ENCODE data around the gene TBC1D2B. TPM values are rescaled to one million over a fixed set of nuclear protein-coding genes. Genes with fewer than 3 reads are reported as not detected.
A peak's percentile ranks its signal among the peaks of the same experiment; 100 is the strongest.

TBC1D2B gene
- total RNA-seq, 6 donors from 2014 or later, result 31.5 to 103 (median 64.2) TPM

DNA sequence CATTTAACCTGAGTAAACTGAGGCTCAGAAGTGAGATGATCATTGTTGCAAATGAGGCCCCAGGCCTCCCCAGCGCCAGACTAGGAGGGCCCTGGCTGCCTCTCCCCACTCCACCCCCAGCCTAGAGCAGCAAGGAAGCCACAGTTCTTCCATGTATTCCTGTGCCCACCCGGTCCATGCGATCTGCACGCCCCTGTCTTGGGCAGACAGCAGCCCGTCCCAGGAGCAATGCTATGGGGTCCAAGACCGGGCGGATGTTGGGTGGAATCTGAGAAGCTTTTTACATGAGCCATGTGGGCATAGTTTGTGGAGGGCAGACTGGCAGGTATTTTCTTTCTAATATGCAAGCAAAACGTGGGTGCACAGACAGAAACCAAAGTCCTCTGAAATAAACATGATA is 30.0 kb upstream of the TBC1D2B start:
- TF ChIP-seq POLR2AphosphoS5 (IDR thresholded peaks at IDR 0.05) (no peak), EP300 (IDR thresholded peaks at IDR 0.05) (no peak), POLR2A (IDR thresholded peaks at IDR 0.05) (no peak)
- TF ChIP-seq, protein P1, sequence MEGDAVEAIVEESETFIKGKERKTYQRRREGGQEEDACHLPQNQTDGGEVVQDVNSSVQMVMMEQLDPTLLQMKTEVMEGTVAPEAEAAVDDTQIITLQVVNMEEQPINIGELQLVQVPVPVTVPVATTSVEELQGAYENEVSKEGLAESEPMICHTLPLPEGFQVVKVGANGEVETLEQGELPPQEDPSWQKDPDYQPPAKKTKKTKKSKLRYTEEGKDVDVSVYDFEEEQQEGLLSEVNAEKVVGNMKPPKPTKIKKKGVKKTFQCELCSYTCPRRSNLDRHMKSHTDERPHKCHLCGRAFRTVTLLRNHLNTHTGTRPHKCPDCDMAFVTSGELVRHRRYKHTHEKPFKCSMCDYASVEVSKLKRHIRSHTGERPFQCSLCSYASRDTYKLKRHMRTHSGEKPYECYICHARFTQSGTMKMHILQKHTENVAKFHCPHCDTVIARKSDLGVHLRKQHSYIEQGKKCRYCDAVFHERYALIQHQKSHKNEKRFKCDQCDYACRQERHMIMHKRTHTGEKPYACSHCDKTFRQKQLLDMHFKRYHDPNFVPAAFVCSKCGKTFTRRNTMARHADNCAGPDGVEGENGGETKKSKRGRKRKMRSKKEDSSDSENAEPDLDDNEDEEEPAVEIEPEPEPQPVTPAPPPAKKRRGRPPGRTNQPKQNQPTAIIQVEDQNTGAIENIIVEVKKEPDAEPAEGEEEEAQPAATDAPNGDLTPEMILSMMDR (IDR thresholded peaks at IDR 0.05), result no peak
- WGBS, 2 donors, result 90 to 93% methylated on average over 7 to 8 of the region's 8 CpGs

DNA sequence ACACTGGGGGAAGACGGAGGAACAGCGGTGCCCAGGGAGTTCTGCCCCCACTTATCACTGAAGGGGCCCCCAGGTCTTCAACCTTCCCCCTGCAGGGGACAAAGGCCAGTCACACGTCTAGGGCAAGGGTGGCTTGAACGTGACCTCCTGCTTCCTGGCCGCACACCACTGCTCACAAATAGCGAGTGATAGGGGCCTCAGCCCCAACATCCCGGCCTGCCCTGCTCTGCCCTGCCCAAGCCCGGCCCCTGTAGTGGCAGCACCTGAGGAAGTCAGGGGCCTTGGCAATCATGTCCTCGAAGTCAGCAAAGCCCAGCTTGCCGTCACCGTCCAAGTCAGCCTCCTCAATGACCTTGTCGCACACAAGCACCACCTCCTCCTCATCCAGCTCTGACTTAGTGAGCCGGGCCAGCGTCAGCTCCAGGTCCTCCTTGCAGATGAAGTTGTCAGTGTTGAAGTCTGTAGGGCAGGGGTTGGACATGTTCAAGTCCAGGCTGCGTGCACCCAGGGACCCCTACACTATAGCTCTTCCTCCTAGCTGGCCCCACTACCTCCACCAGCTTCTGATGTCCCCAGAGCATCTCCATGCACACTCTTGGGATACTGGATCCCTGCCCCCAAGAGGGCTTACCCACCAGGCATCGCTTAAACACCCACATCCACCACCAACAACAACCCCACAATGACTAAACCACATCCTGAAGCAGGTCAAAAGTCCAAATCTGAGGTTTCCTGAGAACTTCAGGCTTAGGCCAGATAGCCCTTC is 28.1 kb upstream of the TBC1D2B start:
- Histone ChIP-seq H3K9me3 (no peaks in the 10 kb centered on the region), H3K27ac (no peak overlapping the region), H3K4me1 (peaks cover 17 to 26% (median 21%) of the 10 kb centered on the region in 4 donors), H3K36me3 (no peaks in the 10 kb centered on the region), H3K27me3 (no peaks in the 10 kb centered on the region), H3K4me3 (no peak overlapping the region)
- ATAC-seq (ENCODE audit: low FRiP score in 2 of 2) (no peak), DNase-seq (peak in 1 of 2 donors; percentile 44)
- 90 to 92% methylated on average over 14 to 16 of the region's 16 CpGs for whole genome bisulfite sequencing, 2 donors
- TF ChIP-seq POLR2A (IDR thresholded peaks at IDR 0.05) (no peak), EP300 (IDR thresholded peaks at IDR 0.05) (no peak)
- TF ChIP-seq, protein P1 (IDR thresholded peaks at IDR 0.05), result no peak

More for the DNA sequence above, 30.0 kb upstream of the TBC1D2B start:
- DNase-seq, result no peak
- no peak overlapping the region for H3K27ac ChIP-seq
- H3K9me3 ChIP-seq, result no peaks in the 10 kb centered on the region
- no peak for ATAC-seq (ENCODE audit: low FRiP score in 2 of 2)
- no peaks in the 10 kb centered on the region for H3K36me3 ChIP-seq
- peaks cover 17 to 26% (median 21%) of the 10 kb centered on the region in 4 donors for H3K4me1 ChIP-seq
- H3K4me3 ChIP-seq, result no peak overlapping the region
- no peaks in the 10 kb centered on the region for H3K27me3 ChIP-seq

GRCh38 chr15:78104566-78105475 is 27.3 kb upstream of the TBC1D2B start:
- 85 to 89% methylated on average over 12 of the region's 12 CpGs for WGBS, 2 donors
- DNase-seq (no peak), ATAC-seq (ENCODE audit: low FRiP score in 2 of 2) (no peak)
- no peaks in the 10 kb centered on the region for H3K36me3 ChIP-seq
- H3K27ac ChIP-seq, result peak overlapping the region in 2 of 4 donors; percentile 59 to 67
- H3K27me3 ChIP-seq, result no peaks in the 10 kb centered on the region
- H3K9me3 ChIP-seq, result no peaks in the 10 kb centered on the region
- H3K4me1 ChIP-seq, result peaks cover 17 to 26% (median 21%) of the 10 kb centered on the region in 4 donors
- no peak overlapping the region for H3K4me3 ChIP-seq
- TF ChIP-seq, protein P1 (IDR thresholded peaks at IDR 0.05), result no peak

DNA sequence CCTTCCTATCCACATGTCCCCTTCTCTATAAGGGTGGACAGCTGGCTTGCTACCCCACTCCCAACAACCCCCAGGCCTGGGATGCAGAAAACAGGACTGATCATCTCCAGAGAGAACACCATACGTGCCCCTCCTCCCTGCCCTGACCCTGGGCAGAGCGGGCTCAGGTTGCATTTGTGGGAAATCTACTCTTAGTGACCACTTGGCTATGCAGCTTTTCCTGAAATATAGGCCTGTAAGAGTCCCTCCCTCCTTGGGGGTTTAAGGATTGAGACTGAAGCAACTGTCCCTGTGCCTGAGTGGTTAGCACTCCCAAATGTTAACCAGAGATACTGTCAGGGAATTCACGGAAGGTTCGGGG is 26.6 kb upstream of the TBC1D2B start:
- Histone ChIP-seq H3K4me1 (peaks cover 17 to 26% (median 21%) of the 10 kb centered on the region in 4 donors), H3K27me3 (no peaks in the 10 kb centered on the region), H3K9me3 (no peaks in the 10 kb centered on the region), H3K27ac (peak overlapping the region in 3 of 4 donors; percentile 57 to 67 (median 59)), H3K4me3 (no peak overlapping the region), H3K36me3 (no peaks in the 10 kb centered on the region)
- no peak for ATAC-seq (ENCODE audit: low FRiP score in 2 of 2)
- TF ChIP-seq, protein P1 (IDR thresholded peaks at IDR 0.05), result no peak
- TF ChIP-seq EP300 (IDR thresholded peaks at IDR 0.05), result no peak
- TF ChIP-seq POLR2A (IDR thresholded peaks at IDR 0.05), result no peak
- no peak for TF ChIP-seq POLR2AphosphoS5 (IDR thresholded peaks at IDR 0.05)
- DNase-seq, result no peak
- 77 to 91% methylated on average over 4 of the region's 4 CpGs for WGBS, 2 donors

Measured in upper lobe of left lung (tissue), 6 donors.